ENCODE measurements around the gene PHF1. TPM values are rescaled to one million over a fixed set of nuclear protein-coding genes. Genes with fewer than 3 reads are reported as not detected.

Gene PHF1
- total RNA-seq, 1 experiment from 2014 or later: 47.6 TPM

DNA sequence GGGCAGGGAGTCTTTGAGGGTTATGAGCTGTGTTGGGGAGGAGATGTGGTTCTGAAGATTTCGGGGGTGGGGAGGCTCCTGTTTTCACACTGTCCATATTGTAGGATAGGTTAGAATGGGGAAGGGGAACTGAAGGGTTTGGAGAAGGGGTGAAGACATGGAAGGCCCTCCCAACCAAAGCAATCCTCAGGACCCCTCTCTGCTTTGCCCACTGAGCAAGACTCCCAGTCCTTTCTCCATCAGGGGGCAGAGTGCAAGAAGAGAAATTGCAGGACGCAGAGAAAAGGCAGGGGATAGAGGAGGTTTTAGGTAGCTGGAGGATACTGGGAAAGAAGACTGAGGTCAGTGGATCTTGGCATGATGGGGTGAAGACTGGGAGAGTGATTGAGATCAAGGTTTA is 13.0 kb downstream of the PHF1 start:
- no TSS peak for BruUV-seq (replicated peaks)

DNA sequence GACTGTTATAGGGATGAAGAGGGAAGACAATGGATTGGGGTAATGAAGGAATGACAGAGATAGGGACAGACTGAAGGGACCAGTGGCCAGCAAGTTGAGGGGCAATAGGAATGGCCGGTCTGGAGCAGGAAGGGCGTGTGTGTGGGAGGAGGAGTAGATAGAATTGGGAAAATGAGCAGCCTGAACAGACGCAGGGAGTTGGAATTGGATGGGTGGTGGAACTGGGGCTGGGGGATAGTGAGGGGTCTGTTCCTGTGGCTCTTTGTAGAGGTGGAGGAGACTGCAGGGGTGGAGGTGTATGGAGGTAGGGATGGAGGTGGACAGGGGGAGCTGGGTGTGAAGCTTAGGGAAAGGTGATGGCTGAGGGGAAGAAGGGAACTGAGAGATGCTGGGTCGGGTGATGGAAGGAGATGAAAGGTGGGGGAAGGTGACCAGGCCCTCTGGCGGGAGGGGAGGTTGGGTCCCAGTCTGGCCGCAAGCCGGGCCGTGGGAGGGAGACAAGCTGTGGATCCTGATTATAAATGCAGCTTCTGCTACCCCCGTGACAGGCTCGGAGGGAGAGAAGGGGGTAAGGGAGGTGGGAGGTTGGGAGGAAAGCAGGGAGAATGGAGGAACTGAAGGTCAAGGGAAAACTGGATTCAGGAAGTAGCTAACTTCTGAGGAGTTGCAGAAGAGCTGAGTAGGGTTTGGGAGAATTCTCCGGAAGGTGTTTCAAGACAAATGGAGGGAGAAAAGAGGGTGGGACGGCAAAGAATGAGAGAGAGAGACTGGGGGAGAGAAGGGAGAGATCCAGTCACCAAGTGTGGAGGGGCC is 14.2 kb downstream of the PHF1 start:
- Histone ChIP-seq H3K9me3 (ENCODE audit: insufficient read depth, low read depth) (no peaks in the 10 kb centered on the region), H3K27me3 (ENCODE audit: insufficient read depth, low read depth) (peaks cover 21% of the 10 kb centered on the region), H3K27ac (peak overlapping the region; percentile 57), H4K20me1 (ENCODE audit: insufficient read depth) (no peaks in the 10 kb centered on the region), H3K4me1 (replicated peaks; ENCODE audit: insufficient read depth) (peaks cover 19% of the 10 kb centered on the region), H3K79me2 (ENCODE audit: low read depth) (no peaks in the 10 kb centered on the region), H3F3A (ENCODE audit: insufficient read depth, low read depth) (peaks cover 33% of the 10 kb centered on the region), H3K36me3 (ENCODE audit: low read depth) (no peaks in the 10 kb centered on the region), H2AFZ (peak overlapping the region; percentile 81), H3K4me3 (peak overlapping the region; percentile 71), H3K4me2 (peak overlapping the region; percentile 77), H3K9me2 (ENCODE audit: insufficient read depth) (no peaks in the 10 kb centered on the region)
- CTCF ChIA-PET: interaction anchor here (0.6 kb wide), 1 partner anchor 816 kb away, joined by 3 read pairs; no protein-coding TSS in a partner anchor
- no peak for DNase-seq
- BruUV-seq (replicated peaks): TSS peak; percentile 92
- POLR2A ChIA-PET (ENCODE audit: unreplicated experiment): interaction anchor here (2.0 kb wide), 1 partner anchor 107 kb away, joined by 24 read pairs; the partner anchor contains the start of gene ZBTB22
- intact Hi-C loops (cut with micrococcal nuclease; ENCODE audit: unreplicated experiment): loop anchor here (1.0 kb wide), 2 partner anchors 34 to 80 kb away; partner anchors contain the start of gene KIFC1
- TF ChIP-seq EZH2 (IDR thresholded peaks at IDR 0.05; ENCODE audit: low read depth): no peak
- TF ChIP-seq, protein P1, sequence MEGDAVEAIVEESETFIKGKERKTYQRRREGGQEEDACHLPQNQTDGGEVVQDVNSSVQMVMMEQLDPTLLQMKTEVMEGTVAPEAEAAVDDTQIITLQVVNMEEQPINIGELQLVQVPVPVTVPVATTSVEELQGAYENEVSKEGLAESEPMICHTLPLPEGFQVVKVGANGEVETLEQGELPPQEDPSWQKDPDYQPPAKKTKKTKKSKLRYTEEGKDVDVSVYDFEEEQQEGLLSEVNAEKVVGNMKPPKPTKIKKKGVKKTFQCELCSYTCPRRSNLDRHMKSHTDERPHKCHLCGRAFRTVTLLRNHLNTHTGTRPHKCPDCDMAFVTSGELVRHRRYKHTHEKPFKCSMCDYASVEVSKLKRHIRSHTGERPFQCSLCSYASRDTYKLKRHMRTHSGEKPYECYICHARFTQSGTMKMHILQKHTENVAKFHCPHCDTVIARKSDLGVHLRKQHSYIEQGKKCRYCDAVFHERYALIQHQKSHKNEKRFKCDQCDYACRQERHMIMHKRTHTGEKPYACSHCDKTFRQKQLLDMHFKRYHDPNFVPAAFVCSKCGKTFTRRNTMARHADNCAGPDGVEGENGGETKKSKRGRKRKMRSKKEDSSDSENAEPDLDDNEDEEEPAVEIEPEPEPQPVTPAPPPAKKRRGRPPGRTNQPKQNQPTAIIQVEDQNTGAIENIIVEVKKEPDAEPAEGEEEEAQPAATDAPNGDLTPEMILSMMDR (conservative IDR thresholded peaks at IDR 0.05): no peak

More for the DNA sequence above, 13.0 kb downstream of the PHF1 start:
- peaks cover 22% of the 10 kb centered on the region for H3K4me1 ChIP-seq (replicated peaks; ENCODE audit: insufficient read depth)
- H3K79me2 ChIP-seq (ENCODE audit: low read depth): no peaks in the 10 kb centered on the region
- peaks cover 25% of the 10 kb centered on the region for H3F3A ChIP-seq (ENCODE audit: insufficient read depth, low read depth)
- no peak overlapping the region for H2AFZ ChIP-seq
- CTCF ChIA-PET: no interaction called here
- no peak overlapping the region for H3K27ac ChIP-seq
- POLR2A ChIA-PET (ENCODE audit: unreplicated experiment): no interaction called here
- intact Hi-C loops (cut with micrococcal nuclease; ENCODE audit: unreplicated experiment): loop anchor here (1.0 kb wide), 1 partner anchor 78 kb away; no protein-coding TSS in a partner anchor
- H3K27me3 ChIP-seq (ENCODE audit: insufficient read depth, low read depth): peaks cover 21% of the 10 kb centered on the region
- no peaks in the 10 kb centered on the region for H3K9me2 ChIP-seq (ENCODE audit: insufficient read depth)
- no peaks in the 10 kb centered on the region for H3K9me3 ChIP-seq (ENCODE audit: insufficient read depth, low read depth)
- H3K36me3 ChIP-seq (ENCODE audit: low read depth): no peaks in the 10 kb centered on the region
- H3K4me2 ChIP-seq: no peak overlapping the region
- TF ChIP-seq EZH2 (IDR thresholded peaks at IDR 0.05; ENCODE audit: low read depth): no peak
- TF ChIP-seq, protein P1 (conservative IDR thresholded peaks at IDR 0.05): no peak
- DNase-seq: no peak
- no peak overlapping the region for H3K4me3 ChIP-seq
- H4K20me1 ChIP-seq (ENCODE audit: insufficient read depth): no peaks in the 10 kb centered on the region

DNA sequence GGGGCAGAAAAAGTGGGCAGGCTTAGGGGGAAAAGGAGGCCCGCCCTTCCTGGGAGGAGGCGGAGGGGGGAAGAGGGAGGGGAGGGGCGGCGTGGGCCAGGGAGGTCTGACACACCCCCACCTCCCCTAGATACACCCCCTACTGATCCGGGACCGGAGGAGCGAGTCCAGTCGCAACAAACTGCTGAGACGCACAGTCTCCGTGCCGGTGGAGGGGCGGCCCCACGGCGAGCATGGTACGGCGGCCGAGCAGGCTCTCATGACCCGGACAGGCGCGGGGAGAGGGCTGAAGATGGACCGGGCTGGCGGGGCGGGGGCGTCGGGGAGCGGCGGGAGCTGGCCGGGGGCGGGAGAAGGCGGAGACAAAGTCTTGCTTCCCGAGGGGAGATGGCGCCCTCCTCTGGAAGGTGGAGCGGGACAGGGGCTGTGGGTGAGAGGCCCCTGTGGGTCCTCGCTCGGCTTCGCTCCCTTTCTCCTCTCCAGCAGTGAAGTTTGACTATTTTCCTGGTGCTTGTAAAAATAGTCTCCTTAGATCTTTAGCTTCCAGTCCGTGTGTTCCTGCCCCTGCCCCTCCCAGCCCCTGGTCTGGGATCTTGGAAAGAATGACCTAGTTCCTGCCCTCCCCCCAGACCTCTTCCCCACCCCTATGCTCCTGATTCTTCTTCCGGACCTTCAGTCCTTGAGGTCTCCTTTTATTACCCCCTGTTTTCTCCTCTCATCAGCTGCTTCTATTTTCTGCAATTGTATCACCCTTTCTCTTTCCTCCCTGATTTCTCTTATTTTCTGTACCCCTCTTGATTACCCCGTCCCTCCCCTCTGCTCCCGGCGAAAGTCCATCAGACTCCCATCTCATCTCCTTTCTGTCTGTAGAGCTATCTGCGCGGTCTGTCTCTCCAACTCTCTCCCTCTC is 15.1 kb downstream of the PHF1 start:
- no peaks in the 10 kb centered on the region for H3K9me2 ChIP-seq (ENCODE audit: insufficient read depth)
- H3K9me3 ChIP-seq (ENCODE audit: insufficient read depth, low read depth): no peaks in the 10 kb centered on the region
- peak overlapping the region; percentile 81 for H2AFZ ChIP-seq
- no peaks in the 10 kb centered on the region for H3K79me2 ChIP-seq (ENCODE audit: low read depth)
- TSS peak; percentile 39 for BruUV-seq (replicated peaks)
- H4K20me1 ChIP-seq (ENCODE audit: insufficient read depth): no peaks in the 10 kb centered on the region
- H3K27me3 ChIP-seq (ENCODE audit: insufficient read depth, low read depth): peaks cover 21% of the 10 kb centered on the region
- ChIA-PET POLR2A (ENCODE audit: unreplicated experiment) (interaction anchor here (0.5 to 2.0 kb wide), 3 partner anchors 52 to 287 kb away, joined by 4 to 24 read pairs (median 14); partner anchors contain the start of gene ZBTB22), CTCF (interaction anchor here (0.5 to 0.9 kb wide), 5 partner anchors 36 to 816 kb away, joined by 3 to 5 read pairs (median 3); no protein-coding TSS in a partner anchor)
- H3K4me2 ChIP-seq: peak overlapping the region; percentile 77
- peaks cover 19% of the 10 kb centered on the region for H3K4me1 ChIP-seq (replicated peaks; ENCODE audit: insufficient read depth)
- no peaks in the 10 kb centered on the region for H3K36me3 ChIP-seq (ENCODE audit: low read depth)
- peak; percentile 66 to 87 for DNase-seq
- H3K4me3 ChIP-seq: peak overlapping the region; percentile 71
- intact Hi-C loops (cut with micrococcal nuclease; ENCODE audit: unreplicated experiment): loop anchor here (1.0 to 2.0 kb wide), 4 partner anchors 28 to 153 kb away; partner anchors contain the start of genes KIFC1 and ZBTB9
- H3F3A ChIP-seq (ENCODE audit: insufficient read depth, low read depth): peaks cover 33% of the 10 kb centered on the region
- no peak for TF ChIP-seq EZH2 (IDR thresholded peaks at IDR 0.05; ENCODE audit: low read depth)
- TF ChIP-seq, protein P1 (conservative IDR thresholded peaks at IDR 0.05): peak; percentile 71
- peak overlapping the region; percentile 57 for H3K27ac ChIP-seq

All from PC-9 (cell line).